Retinal pigment epithelial cell (primary cell): Measurements from ENCODE around the gene PCK1.

Experiments used
- DNase-seq: peaks from one replicate; pipeline ENCODE4 v3.0.0-alpha.2; 2010; ENCODE audit warnings: low read depth
- H3K4me3 ChIP-seq: 2 replicates; pipeline ENCODE4 v1.5.1; 2011; ENCODE audit warnings: mild to moderate bottlenecking, low read length, control low read depth, moderate library complexity
- CTCF ChIP-seq: conservative IDR thresholded peaks from 2 replicates; pipeline ENCODE4 v1.5.1; 2011; ENCODE audit warnings: low read depth, low read length, control low read depth, inconsistent platforms

The PCK1 gene

GRCh38 chr20:57578476-57579165 lies 17.7 kb downstream of the PCK1 start:
- no peak for TF ChIP-seq CTCF
- DNase-seq = no peak
- no peak overlapping the region for H3K4me3 ChIP-seq

- H3K4me3 ChIP-seq = no peak overlapping the region
- no peak for DNase-seq
- TF ChIP-seq CTCF = no peak
Measured at GRCh38 chr20:57579331-57579897, 18.5 kb downstream of the PCK1 start.

- TF ChIP-seq CTCF = no peak
- no peak overlapping the region for H3K4me3 ChIP-seq
- DNase-seq = no peak
Measured at GRCh38 chr20:57579898-57580447, 19.1 kb downstream of the PCK1 start.

GRCh38 chr20:57580478-57581201 lies 19.7 kb downstream of the PCK1 start:
- no peak for TF ChIP-seq CTCF
- no peak overlapping the region for H3K4me3 ChIP-seq
- no peak for DNase-seq

- DNase-seq = no peak
- H3K4me3 ChIP-seq = no peak overlapping the region
- no peak for TF ChIP-seq CTCF
Measured at GRCh38 chr20:57581202-57582028, 20.5 kb downstream of the PCK1 start.

GRCh38 chr20:57582029-57582378 lies 21.1 kb downstream of the PCK1 start:
- no peak for DNase-seq
- no peak overlapping the region for H3K4me3 ChIP-seq
- no peak for TF ChIP-seq CTCF
